SK-N-MC (cell line): ENCODE measurements around the gene RARS2.

Experiments used
- EZH2 ChIP-seq: fragments of 200-600 bp; sonication (generic); IDR thresholded peaks from one replicate; pipeline ENCODE4 v1.6.1; 2017; ENCODE audit warnings: antibody characterized with exemption
- POLR2AphosphoS5 ChIP-seq: IDR thresholded peaks from 2 replicates; pipeline ENCODE4 v1.6.1; 2012; ENCODE audit warnings: mild to moderate bottlenecking, low read depth, low read length, borderline replicate concordance

DNA sequence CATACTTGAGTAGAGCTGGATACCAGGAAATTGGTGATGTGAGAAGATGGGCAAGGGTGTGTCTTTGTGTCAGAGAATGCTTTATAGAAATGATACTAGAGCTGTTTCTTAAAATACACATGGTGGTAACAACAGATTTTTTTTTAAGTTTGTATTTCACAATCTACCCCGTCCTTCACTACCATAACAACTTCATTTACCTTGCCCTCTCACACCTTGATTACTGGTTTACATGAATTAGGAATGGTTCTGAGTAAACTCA lies 45.4 kb downstream of the RARS2 start:
- TF ChIP-seq EZH2 (no peak), POLR2AphosphoS5 (no peak)
